H1 (cell line): ENCODE measurements around the gene SLC26A11. TPM values are rescaled to one million over a fixed set of nuclear protein-coding genes. Genes with fewer than 3 reads are reported as not detected.

Source experiments
- BCL11A ChIP-seq, 2 experiments: IDR thresholded peaks; one replicate each; pipeline ENCODE4 v1.6.1; 2011; ENCODE audit warnings: low read depth in 2 of 2, low read length in 2 of 2, mild to moderate bottlenecking in 2 of 2
- EGR1 ChIP-seq: IDR thresholded peaks from 2 replicates; pipeline ENCODE4 v1.6.1; 2011; ENCODE audit warnings: low read depth, low read length, borderline replicate concordance
- TEAD4 ChIP-seq: IDR thresholded peaks from 2 replicates; pipeline ENCODE4 v1.6.1; 2012; ENCODE audit warnings: low read depth, low read length, inconsistent platforms, mixed read lengths
- ZNF274 ChIP-seq: IDR thresholded peaks from 2 replicates; pipeline ENCODE4 v1.7.0; 2012; ENCODE audit warnings: low read length, borderline replicate concordance; ENCODE audit errors: extremely low read depth
- polyA plus RNA-seq, 7 experiments: library from polyadenylated mRNA; depleted of rRNA in 3 of 7; stranded (reverse) in 5 of 7; unstranded in 2 of 7; fragments of >200 nt in 5 of 7; fragments of 200-250 nt in 2 of 7; gene quantifications; 1 replicate in 5 of 7; 2 replicates in 1 of 7; 4 replicates in 1 of 7; pipeline versions ENCODE4 v1.2.1 to v1.2.3, GENCODE V29; 2011 to 2013; ENCODE audit warnings: missing spikeins in 2 of 7, mixed read lengths in 2 of 7
- total RNA-seq: library from RNA; stranded (reverse); fragmentation: NEBNext Ultra II Directional; extraction: Animal tissue kit (Norgen Biotek cat#: 25700); gene quantifications from 2 replicates; pipeline ENCODE4 v1.2.1, GENCODE V29; 2021

Gene SLC26A11
- total and polyA plus RNA-seq, 2 of the 8 experiments (the other 6 are each of a cell fraction or from before 2014, with no cell fraction given) = 15.5 to 25.9 TPM

DNA sequence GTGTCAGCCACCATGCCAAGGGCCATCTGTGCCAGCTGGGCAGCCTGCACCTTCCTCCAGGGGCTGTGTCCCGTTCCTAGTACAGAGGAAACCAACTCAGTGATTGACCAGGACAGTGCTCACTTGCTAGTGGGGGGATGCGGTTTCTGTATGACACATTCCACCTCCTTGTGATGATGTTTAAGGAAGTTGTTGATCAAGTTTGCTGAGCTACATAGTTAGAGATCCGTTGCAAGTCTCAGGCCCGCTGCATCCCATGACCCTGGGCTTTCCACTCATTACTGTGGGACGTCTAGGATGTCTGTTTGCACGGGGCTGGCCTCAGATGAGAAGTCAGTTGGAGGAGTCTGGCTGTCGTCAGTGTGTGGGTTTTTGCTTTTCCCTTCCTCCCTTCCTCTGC lies 74.0 kb downstream of the SLC26A11 start (continued):
- TF ChIP-seq EGR1 = no peak
- TF ChIP-seq TEAD4 = no peak
- no peak for TF ChIP-seq ZNF274
- TF ChIP-seq BCL11A (IDR thresholded peaks at IDR 0.05; ENCODE audit: low read depth in 2 of 2, low read length in 2 of 2) = no peak
